Body of pancreas (tissue), 4 donors: ENCODE measurements around the gene AMACR.

ENCODE experiments used
- POLR2A ChIP-seq, 3 donors: fragments of 450-650 bp; IDR thresholded peaks; one replicate each; pipeline ENCODE4 v1.6.1; 2016; ENCODE audit warnings: antibody characterized with exemption in 3 of 3, mild to moderate bottlenecking in 2 of 3
- TF ChIP-seq, protein P1 (sequence below), 7 experiments: fragments of 450-650 bp in 4 of 7; fragments of 200-600 bp in 3 of 7; sonication (generic) in 3 of 7; IDR thresholded peaks; one replicate each; pipeline ENCODE4 v1.5.1; 2016 to 2019; ENCODE audit warnings: antibody characterized with exemption in 7 of 7

DNA sequence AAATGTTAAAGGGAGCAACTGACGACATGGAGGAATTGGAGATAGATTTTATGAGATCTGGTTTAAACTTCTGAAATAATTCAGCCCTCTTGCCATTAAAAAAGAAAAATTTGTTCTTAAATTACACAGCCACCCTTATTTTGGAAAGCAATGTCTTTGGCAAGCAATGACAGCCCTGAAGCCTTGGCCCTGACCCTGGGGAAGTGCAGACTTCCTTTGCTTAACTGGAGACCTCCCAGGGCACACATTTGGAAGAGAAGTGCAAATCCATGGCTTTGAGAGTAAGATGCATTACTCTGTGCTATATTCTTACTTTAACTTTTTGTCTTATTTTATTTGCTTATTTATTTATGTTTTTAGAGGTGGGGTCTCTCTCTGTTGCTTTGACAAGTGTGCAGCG is 49.7 kb downstream of the AMACR start:
- TF ChIP-seq, protein P1, sequence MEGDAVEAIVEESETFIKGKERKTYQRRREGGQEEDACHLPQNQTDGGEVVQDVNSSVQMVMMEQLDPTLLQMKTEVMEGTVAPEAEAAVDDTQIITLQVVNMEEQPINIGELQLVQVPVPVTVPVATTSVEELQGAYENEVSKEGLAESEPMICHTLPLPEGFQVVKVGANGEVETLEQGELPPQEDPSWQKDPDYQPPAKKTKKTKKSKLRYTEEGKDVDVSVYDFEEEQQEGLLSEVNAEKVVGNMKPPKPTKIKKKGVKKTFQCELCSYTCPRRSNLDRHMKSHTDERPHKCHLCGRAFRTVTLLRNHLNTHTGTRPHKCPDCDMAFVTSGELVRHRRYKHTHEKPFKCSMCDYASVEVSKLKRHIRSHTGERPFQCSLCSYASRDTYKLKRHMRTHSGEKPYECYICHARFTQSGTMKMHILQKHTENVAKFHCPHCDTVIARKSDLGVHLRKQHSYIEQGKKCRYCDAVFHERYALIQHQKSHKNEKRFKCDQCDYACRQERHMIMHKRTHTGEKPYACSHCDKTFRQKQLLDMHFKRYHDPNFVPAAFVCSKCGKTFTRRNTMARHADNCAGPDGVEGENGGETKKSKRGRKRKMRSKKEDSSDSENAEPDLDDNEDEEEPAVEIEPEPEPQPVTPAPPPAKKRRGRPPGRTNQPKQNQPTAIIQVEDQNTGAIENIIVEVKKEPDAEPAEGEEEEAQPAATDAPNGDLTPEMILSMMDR (IDR thresholded peaks at IDR 0.05) = no peak
- TF ChIP-seq POLR2A (IDR thresholded peaks at IDR 0.05) = no peak
